HepG2 (cell line): ENCODE measurements around the gene L1CAM. TPM values are rescaled to one million over a fixed set of nuclear protein-coding genes. Genes with fewer than 3 reads are reported as not detected.
A peak's percentile ranks its signal among the peaks of the same experiment; 100 is the strongest.

Experiments used
- ARHGAP35 ChIP-seq: sonication (generic); formaldehyde crosslinking; IDR thresholded peaks from 2 replicates; pipeline ENCODE4 v1.9.0; 2022; ENCODE audit warnings: mild to moderate bottlenecking, inconsistent platforms, moderate library complexity, missing genetic modification reagents, borderline replicate concordance
- BCL3 ChIP-seq: sonication (generic); formaldehyde crosslinking; IDR thresholded peaks from 2 replicates; pipeline ENCODE4 v1.5.1; 2020; ENCODE audit warnings: mild to moderate bottlenecking, missing genetic modification reagents, moderate library complexity
- CCDC6 ChIP-seq: sonication (generic); formaldehyde crosslinking; IDR thresholded peaks from 2 replicates; pipeline ENCODE4 v1.8.1; 2022; ENCODE audit warnings: mild to moderate bottlenecking, missing genetic modification reagents, moderate library complexity
- ESRRA ChIP-seq: sonication (generic); formaldehyde crosslinking; IDR thresholded peaks from 2 replicates; pipeline ENCODE4 v1.5.1; 2020; ENCODE audit warnings: mild to moderate bottlenecking, low read depth, missing genetic modification reagents
- FOXC1 ChIP-seq: sonication (generic); formaldehyde crosslinking; IDR thresholded peaks from 2 replicates; pipeline ENCODE4 v1.8.0; 2022; ENCODE audit warnings: mild to moderate bottlenecking, missing genetic modification reagents, borderline replicate concordance
- HMG20A ChIP-seq: IDR thresholded peaks from 2 replicates; pipeline ENCODE4 v1.6.1; 2016; ENCODE audit warnings: borderline replicate concordance
- HNRNPL ChIP-seq: fragments of 200-400 bp; formaldehyde crosslinking; IDR thresholded peaks from 2 replicates; pipeline ENCODE4 v1.6.1; 2017; ENCODE audit warnings: mild to moderate bottlenecking, low read depth, low read length
- MXD3 ChIP-seq: IDR thresholded peaks from 2 replicates; pipeline ENCODE4 v1.6.1; 2016; ENCODE audit warnings: mild to moderate bottlenecking, missing biosample characterization, missing genetic modification reagents
- POGK ChIP-seq: sonication (generic); formaldehyde crosslinking; conservative IDR thresholded peaks from 2 replicates; pipeline ENCODE4 v1.8.0; 2022; ENCODE audit warnings: mild to moderate bottlenecking, moderate library complexity, missing genetic modification reagents
- RBFOX2 ChIP-seq: fragments of 200-400 bp; formaldehyde crosslinking; IDR thresholded peaks from 2 replicates; pipeline ENCODE4 v1.6.1; 2017; ENCODE audit warnings: low read depth, mild to moderate bottlenecking, low read length
- SCMH1 ChIP-seq: sonication (generic); formaldehyde crosslinking; IDR thresholded peaks from 2 replicates; pipeline ENCODE4 v1.9.0; 2021; ENCODE audit warnings: missing genetic modification reagents, mild to moderate bottlenecking, borderline replicate concordance
- TCF7L2 ChIP-seq: IDR thresholded peaks from 2 replicates; pipeline ENCODE4 v1.6.1; 2011; ENCODE audit warnings: mild to moderate bottlenecking, low read depth, low read length, moderate library complexity
- ZBTB8A ChIP-seq: sonication (generic); formaldehyde crosslinking; IDR thresholded peaks from 2 replicates; pipeline ENCODE4 v1.4.0; 2020; ENCODE audit warnings: mild to moderate bottlenecking, low read depth, missing genetic modification reagents, borderline replicate concordance
- ZC3H4 ChIP-seq: sonication (generic); formaldehyde crosslinking; IDR thresholded peaks from 2 replicates; pipeline ENCODE4 v1.4.0; 2020; ENCODE audit warnings: missing genetic modification reagents, borderline replicate concordance
- ZEB1 ChIP-seq: IDR thresholded peaks from 2 replicates; pipeline ENCODE4 v1.6.1; 2012; ENCODE audit warnings: mild to moderate bottlenecking, low read depth, inconsistent platforms; ENCODE audit not compliant: insufficient replicate concordance
- ZNF574 ChIP-seq: sonication (generic); formaldehyde crosslinking; IDR thresholded peaks from 2 replicates; pipeline ENCODE4 v1.4.0; 2020; ENCODE audit warnings: missing genetic modification reagents
- ZNF580 ChIP-seq: IDR thresholded peaks from 2 replicates; pipeline ENCODE4 v1.6.1; 2016; ENCODE audit warnings: low read depth, borderline replicate concordance
- ZNF589 ChIP-seq: sonication (generic); formaldehyde crosslinking; conservative IDR thresholded peaks from 2 replicates; pipeline ENCODE4 v1.8.0; 2022; ENCODE audit warnings: mild to moderate bottlenecking, moderate library complexity, missing genetic modification reagents
- polyA plus RNA-seq, 8 experiments: library from polyadenylated mRNA; depleted of rRNA in 3 of 8; stranded (reverse) in 7 of 8; unstranded in 1 of 8; fragments of >200 nt; fragmentation: Illumina TruSeq in 4 of 8; extraction: Trizol in 4 of 8; gene quantifications; 2 replicates each; pipeline versions ENCODE4 v1.2.1 to v1.2.3, GENCODE V29; 2011 to 2016; ENCODE audit warnings: low read depth in 4 of 8, missing spikeins in 1 of 8, mixed read lengths in 1 of 8; ENCODE audit not compliant: insufficient read depth in 1 of 8
- total RNA-seq, 5 experiments: library from RNA; depleted of rRNA; stranded (reverse); fragments of >200 nt; fragmentation: Illumina TruSeq; extraction: Trizol; gene quantifications; 2 replicates each; pipeline ENCODE4 v1.2.3, GENCODE V29; 2016; ENCODE audit warnings: low read depth in 1 of 5

Gene L1CAM
- total and polyA plus RNA-seq, 2 of the 13 experiments (the other 11 are each of a cell fraction or from before 2014, with no cell fraction given), result 1.4 to 2.0 TPM

GRCh38 chrX:153927672-153927921 is 41.6 kb upstream of the L1CAM start (continued):
- TF ChIP-seq BCL3 (CRISPR knock-in tag) (0 out of 2 replicates have a peak, but pooled peaks have one; percentile 11), SCMH1 (CRISPR knock-in tag) (no peak), CCDC6 (0 out of 2 replicates have a peak, but pooled peaks have one; percentile 39), ZC3H4 (peak; percentile 79), FOXC1 (CRISPR knock-in tag) (no peak), ZNF574 (no peak), MXD3 (CRISPR knock-in tag) (0 out of 2 replicates have a peak, but pooled peaks have one; percentile 5), ZNF580 (no peak), ESRRA (CRISPR knock-in tag) (no peak), TCF7L2 (no peak), ZNF589 (no peak; the same call in 1 of the 2 replicates), ARHGAP35 (CRISPR knock-in tag) (no peak), RBFOX2 (0 out of 2 replicates have a peak, but pooled peaks have one; percentile 47), HNRNPL (0 out of 2 replicates have a peak, but pooled peaks have one; percentile 55), ZEB1 (no peak), ZBTB8A (CRISPR knock-in tag) (no peak), POGK (CRISPR knock-in tag) (no peak), HMG20A (CRISPR knock-in tag) (no peak)
